ENCODE data around the gene OR4M1.
"Not testable (repeated sequence)": the region's sequence is repeated elsewhere in the genome, so short reads cannot be mapped to it uniquely, and the experiment has no call there.

The OR4M1 gene

DNA sequence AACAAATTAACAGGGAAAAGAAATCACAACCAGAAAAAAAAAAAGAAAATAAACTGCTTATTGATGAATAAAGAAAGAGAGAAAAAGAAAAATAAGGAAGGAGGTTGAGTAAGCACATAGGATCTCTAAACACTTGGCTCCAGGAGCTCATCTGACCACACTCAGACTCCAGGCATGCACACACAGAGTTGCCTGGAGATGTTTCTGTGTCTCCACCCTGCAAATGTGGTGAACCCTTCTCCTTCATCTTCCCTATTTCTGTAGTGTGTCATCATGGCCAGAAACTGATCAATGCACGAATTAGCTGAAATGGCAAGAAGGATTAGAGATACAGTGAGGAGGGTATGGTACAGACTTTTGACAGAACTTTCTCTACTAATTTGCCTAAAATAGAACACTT is 50.5 kb downstream of the OR4M1 start:
- no peak for DNase-seq

DNA sequence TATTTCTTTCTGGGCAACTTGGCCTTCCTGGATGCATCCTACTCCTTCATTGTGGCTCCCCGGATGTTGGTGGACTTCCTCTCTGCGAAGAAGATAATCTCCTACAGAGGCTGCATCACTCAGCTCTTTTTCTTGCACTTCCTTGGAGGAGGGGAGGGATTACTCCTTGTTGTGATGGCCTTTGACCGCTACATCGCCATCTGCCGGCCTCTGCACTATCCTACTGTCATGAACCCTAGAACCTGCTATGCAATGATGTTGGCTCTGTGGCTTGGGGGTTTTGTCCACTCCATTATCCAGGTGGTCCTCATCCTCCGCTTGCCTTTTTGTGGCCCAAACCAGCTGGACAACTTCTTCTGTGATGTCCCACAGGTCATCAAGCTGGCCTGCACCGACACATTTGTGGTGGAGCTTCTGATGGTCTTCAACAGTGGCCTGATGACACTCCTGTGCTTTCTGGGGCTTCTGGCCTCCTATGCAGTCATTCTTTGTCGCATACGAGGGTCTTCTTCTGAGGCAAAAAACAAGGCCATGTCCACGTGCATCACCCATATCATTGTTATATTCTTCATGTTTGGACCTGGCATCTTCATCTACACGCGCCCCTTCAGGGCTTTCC is 54.4 kb downstream of the OR4M1 start:
- not testable (repeated sequence) for DNase-seq

DNA sequence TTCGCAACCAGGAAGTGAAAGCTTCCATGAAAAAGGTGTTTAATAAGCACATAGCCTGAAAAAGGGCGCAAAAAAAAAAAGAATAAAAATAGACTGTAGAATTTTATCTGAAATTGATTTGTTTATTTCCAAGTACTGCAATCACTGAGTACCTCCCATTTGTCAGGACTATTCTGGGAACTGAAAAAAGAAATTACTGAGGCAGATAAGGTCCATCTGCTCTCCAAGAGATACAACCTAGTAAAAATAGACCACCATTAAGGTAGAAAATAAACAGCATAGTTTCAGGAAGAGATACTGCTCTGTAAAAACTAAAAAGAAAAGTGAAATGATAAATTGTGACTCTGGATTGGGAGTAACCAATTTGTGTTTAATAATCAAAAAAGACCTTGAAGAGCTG is 55.0 kb downstream of the OR4M1 start:
- no peak for DNase-seq

Data from CD4-positive, alpha-beta T cell treated with Interleukin-17A for 1 hour (primary cell).